Breast epithelium (tissue), 3 donors: ENCODE measurements around the gene SCN9A.

Source experiments
- CTCF ChIP-seq, 3 donors: fragments of 450-650 bp; IDR thresholded peaks; one replicate each; pipeline ENCODE4 v1.5.1; 2016 to 2017; ENCODE audit warnings: antibody characterized with exemption in 3 of 3, mild to moderate bottlenecking in 3 of 3, moderate library complexity in 3 of 3
- POLR2A ChIP-seq: fragments of 450-650 bp; IDR thresholded peaks from one replicate; pipeline ENCODE4 v1.6.1; 2016; ENCODE audit warnings: antibody characterized with exemption, mild to moderate bottlenecking, moderate library complexity

GRCh38 chr2:166372046-166372445 lies 3.7 kb downstream of the SCN9A start:
- TF ChIP-seq CTCF (IDR thresholded peaks at IDR 0.05): no peak
- TF ChIP-seq POLR2A: no peak
